Tibial nerve (tissue), 4 donors: Measurements from ENCODE around the gene SH3RF3. TPM values are rescaled to one million over a fixed set of nuclear protein-coding genes. Genes with fewer than 3 reads are reported as not detected.

ENCODE experiments used
- DNase-seq, 2 donors: peaks; one replicate each; pipeline ENCODE4 v3.0.0-alpha.2; 2019; ENCODE audit warnings: low spot score in 2 of 2
- H3K27ac ChIP-seq, 4 donors: fragments of 200-600 bp; sonication (generic) in 3 of 4; one replicate each; pipeline ENCODE4 v1.5.1; 2017 to 2019; ENCODE audit warnings: mild to moderate bottlenecking in 1 of 4
- H3K27me3 ChIP-seq, 2 donors: fragments of 200-600 bp; sonication (generic) in 1 of 2; one replicate each; pipeline versions ENCODE4 v1.5.1 to v1.6.0; 2017 to 2019
- H3K36me3 ChIP-seq, 3 donors: fragments of 200-600 bp; sonication (generic); one replicate each; pipeline ENCODE4 v1.5.1; 2018 to 2019
- H3K4me1 ChIP-seq, 4 donors: fragments of 200-600 bp; sonication (generic) in 3 of 4; one replicate each; pipeline ENCODE4 v1.5.1; 2017 to 2019
- H3K4me3 ChIP-seq, 4 donors: fragments of 200-600 bp; sonication (generic) in 3 of 4; one replicate each; pipeline ENCODE4 v1.5.1; 2017 to 2019; ENCODE audit warnings: mild to moderate bottlenecking in 1 of 4, moderate library complexity in 1 of 4
- H3K9me3 ChIP-seq, 4 donors: fragments of 200-600 bp; sonication (generic) in 3 of 4; one replicate each; pipeline ENCODE4 v1.5.1; 2017 to 2019
- EP300 ChIP-seq, 2 donors: sonication (generic); formaldehyde crosslinking; IDR thresholded peaks; one replicate each; pipeline ENCODE4 v1.6.1; 2017; ENCODE audit warnings: antibody characterized with exemption in 2 of 2, mild to moderate bottlenecking in 1 of 2
- POLR2A ChIP-seq, 2 donors: fragments of 450-650 bp; IDR thresholded peaks; one replicate each; pipeline ENCODE4 v1.6.1; 2017; ENCODE audit warnings: antibody characterized with exemption in 2 of 2, mild to moderate bottlenecking in 2 of 2, moderate library complexity in 2 of 2
- WGBS, 2 donors: methylation state at CpG; one replicate each; pipeline ENCODE4 v1.1.5; 2018; 5-methylcytosine and 5-hydroxymethylcytosine counted together
- total RNA-seq, 4 donors: library from RNA; depleted of rRNA; stranded (reverse); fragments of >200 nt; gene quantifications; one replicate each; pipeline ENCODE4 v1.1.0, GENCODE V29; 2016
- TF ChIP-seq, protein P1 (sequence below), 5 experiments: fragments of 200-600 bp in 3 of 5; fragments of 450-650 bp in 2 of 5; sonication (generic) in 3 of 5; IDR thresholded peaks; one replicate each; pipeline ENCODE4 v1.5.1; 2016 to 2019; ENCODE audit warnings: antibody characterized with exemption in 5 of 5, mild to moderate bottlenecking in 3 of 5, moderate library complexity in 2 of 5

SH3RF3 gene
- total RNA-seq, 4 donors from 2014 or later = 6.9 to 18.0 (median 11.4) TPM

- no peak overlapping the region for H3K27ac ChIP-seq
- H3K4me3 ChIP-seq = no peak overlapping the region
- no peaks in the 10 kb centered on the region for H3K9me3 ChIP-seq
- H3K27me3 ChIP-seq = no peaks in the 10 kb centered on the region
- no peaks in the 10 kb centered on the region for H3K4me1 ChIP-seq
- H3K36me3 ChIP-seq = no peaks in the 10 kb centered on the region
- DNase-seq = no peak
- 88 to 91% methylated on average over 13 of the region's 13 CpGs for WGBS, 2 donors
- TF ChIP-seq, protein P1, sequence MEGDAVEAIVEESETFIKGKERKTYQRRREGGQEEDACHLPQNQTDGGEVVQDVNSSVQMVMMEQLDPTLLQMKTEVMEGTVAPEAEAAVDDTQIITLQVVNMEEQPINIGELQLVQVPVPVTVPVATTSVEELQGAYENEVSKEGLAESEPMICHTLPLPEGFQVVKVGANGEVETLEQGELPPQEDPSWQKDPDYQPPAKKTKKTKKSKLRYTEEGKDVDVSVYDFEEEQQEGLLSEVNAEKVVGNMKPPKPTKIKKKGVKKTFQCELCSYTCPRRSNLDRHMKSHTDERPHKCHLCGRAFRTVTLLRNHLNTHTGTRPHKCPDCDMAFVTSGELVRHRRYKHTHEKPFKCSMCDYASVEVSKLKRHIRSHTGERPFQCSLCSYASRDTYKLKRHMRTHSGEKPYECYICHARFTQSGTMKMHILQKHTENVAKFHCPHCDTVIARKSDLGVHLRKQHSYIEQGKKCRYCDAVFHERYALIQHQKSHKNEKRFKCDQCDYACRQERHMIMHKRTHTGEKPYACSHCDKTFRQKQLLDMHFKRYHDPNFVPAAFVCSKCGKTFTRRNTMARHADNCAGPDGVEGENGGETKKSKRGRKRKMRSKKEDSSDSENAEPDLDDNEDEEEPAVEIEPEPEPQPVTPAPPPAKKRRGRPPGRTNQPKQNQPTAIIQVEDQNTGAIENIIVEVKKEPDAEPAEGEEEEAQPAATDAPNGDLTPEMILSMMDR (IDR thresholded peaks at IDR 0.05) = no peak
- TF ChIP-seq EP300 (IDR thresholded peaks at IDR 0.05) (no peak), POLR2A (IDR thresholded peaks at IDR 0.05) (no peak)
Observed at GRCh38 chr2:109143214-109144187, 14.5 kb downstream of the SH3RF3 start.

DNA sequence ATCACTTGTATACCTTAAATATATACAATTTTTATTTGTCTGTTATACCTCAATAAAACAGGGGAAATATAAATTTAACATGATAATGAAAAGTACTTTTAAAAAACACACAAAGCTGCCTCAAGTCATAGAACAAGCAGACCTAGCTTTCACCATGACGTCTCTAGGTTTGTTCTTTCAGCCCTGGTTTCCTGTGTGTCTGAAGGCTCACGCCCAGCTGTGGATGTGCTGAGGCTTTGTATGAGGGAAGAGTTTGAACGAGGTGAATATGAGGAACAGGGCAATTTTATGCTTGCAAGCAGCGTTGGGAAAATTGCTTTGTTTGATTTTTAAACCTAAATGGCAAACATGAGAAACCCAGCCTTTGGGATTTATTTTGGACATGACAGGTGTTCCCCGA, 15.3 kb downstream of the SH3RF3 start:
- H3K4me3 ChIP-seq = no peak overlapping the region
- H3K36me3 ChIP-seq = no peaks in the 10 kb centered on the region
- TF ChIP-seq POLR2A (IDR thresholded peaks at IDR 0.05) = no peak
- no peak for TF ChIP-seq EP300 (IDR thresholded peaks at IDR 0.05)
- TF ChIP-seq, protein P1 (IDR thresholded peaks at IDR 0.05) = no peak
- H3K27ac ChIP-seq = no peak overlapping the region
- WGBS, 2 donors = 71 to 80% methylated on average over 5 of the region's 5 CpGs
- H3K27me3 ChIP-seq = no peaks in the 10 kb centered on the region
- H3K4me1 ChIP-seq = no peaks in the 10 kb centered on the region
- DNase-seq = no peak
- no peaks in the 10 kb centered on the region for H3K9me3 ChIP-seq

DNA sequence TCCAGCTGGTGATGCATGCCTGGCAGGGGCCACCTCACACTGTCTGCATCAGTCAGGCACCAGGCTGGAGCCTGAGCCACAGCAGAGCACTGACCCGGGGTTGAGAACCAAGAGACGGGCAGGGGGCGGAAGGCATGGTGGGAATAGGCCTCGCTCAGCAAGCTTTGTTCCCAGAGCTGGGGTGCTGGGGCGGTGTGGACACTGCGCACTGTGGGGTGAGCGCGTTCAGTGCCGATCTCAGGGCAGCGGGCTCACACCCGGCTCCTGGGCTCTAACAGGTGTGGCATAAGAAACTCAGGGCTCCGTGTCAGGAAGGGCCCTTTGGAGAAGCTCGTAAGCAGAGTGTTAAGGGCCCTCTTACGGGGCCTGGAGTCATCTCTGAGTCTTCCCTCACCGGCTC, 15.7 kb downstream of the SH3RF3 start:
- no peaks in the 10 kb centered on the region for H3K4me1 ChIP-seq
- DNase-seq = no peak
- TF ChIP-seq EP300 (IDR thresholded peaks at IDR 0.05) (no peak), POLR2A (IDR thresholded peaks at IDR 0.05) (no peak)
- TF ChIP-seq, protein P1 (IDR thresholded peaks at IDR 0.05) = no peak
- 96 to 97% methylated on average over 15 of the region's 15 CpGs for WGBS, 2 donors
- no peak overlapping the region for H3K4me3 ChIP-seq
- H3K27me3 ChIP-seq = no peaks in the 10 kb centered on the region
- H3K9me3 ChIP-seq = no peaks in the 10 kb centered on the region
- no peak overlapping the region for H3K27ac ChIP-seq
- H3K36me3 ChIP-seq = no peaks in the 10 kb centered on the region

DNA sequence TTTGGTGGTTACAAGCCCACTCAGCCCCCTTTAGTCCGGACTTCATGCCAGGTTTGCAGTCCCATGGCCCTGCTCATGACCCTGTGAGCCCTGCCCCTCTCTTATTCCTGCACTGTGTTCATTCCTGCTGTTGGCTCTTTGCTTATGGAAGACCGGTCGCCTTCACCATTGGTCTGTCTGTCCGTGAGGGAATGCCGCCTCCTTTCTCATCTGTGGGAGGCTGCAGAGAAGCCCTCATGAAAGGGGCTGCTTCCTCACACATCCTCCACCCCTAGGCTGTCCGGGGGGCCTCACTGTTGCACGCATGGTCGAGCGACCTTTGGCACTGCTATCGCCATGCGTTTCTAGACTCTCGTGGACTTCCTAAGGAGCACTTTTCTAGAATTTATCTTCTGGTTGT, 16.3 kb downstream of the SH3RF3 start:
- H3K9me3 ChIP-seq = no peaks in the 10 kb centered on the region
- H3K27me3 ChIP-seq = no peaks in the 10 kb centered on the region
- 84 to 87% methylated on average over 12 of the region's 12 CpGs for WGBS, 2 donors
- no peaks in the 10 kb centered on the region for H3K4me1 ChIP-seq
- H3K36me3 ChIP-seq = no peaks in the 10 kb centered on the region
- TF ChIP-seq, protein P1 (IDR thresholded peaks at IDR 0.05) = no peak
- TF ChIP-seq POLR2A (IDR thresholded peaks at IDR 0.05) = no peak
- H3K27ac ChIP-seq = no peak overlapping the region
- no peak for DNase-seq
- H3K4me3 ChIP-seq = no peak overlapping the region

DNA sequence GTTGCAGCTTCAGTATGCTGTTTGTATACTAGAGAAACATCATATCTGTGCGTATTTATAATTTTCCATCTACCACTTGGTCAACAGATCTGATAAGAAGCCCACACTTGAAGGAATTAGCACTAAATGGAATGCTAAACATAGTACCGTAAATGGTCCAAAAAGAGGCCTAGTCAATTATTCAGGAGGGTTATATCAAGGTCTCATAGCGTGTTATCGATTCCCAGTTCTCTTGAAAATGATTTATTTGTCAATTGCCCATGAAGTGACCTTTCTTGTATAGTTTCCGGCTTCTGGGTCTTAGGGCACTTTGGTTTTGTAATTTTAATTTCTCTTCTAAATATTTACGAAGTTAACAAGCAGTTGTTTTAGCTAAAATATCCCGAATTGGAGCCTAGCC, 18.4 kb downstream of the SH3RF3 start:
- Histone ChIP-seq H3K36me3 (no peaks in the 10 kb centered on the region), H3K9me3 (no peaks in the 10 kb centered on the region), H3K27me3 (no peaks in the 10 kb centered on the region), H3K27ac (no peak overlapping the region), H3K4me1 (no peaks in the 10 kb centered on the region), H3K4me3 (no peak overlapping the region)
- TF ChIP-seq, protein P1 (IDR thresholded peaks at IDR 0.05) = no peak
- TF ChIP-seq POLR2A (IDR thresholded peaks at IDR 0.05) (no peak), EP300 (IDR thresholded peaks at IDR 0.05) (no peak)
- no peak for DNase-seq
- 92 to 94% methylated on average over 7 of the region's 7 CpGs for WGBS, 2 donors
